ENCODE measurements around the gene ATOSB.

ATOSB gene

GRCh38 chr9:35089434-35089833 is 26.2 kb downstream of the ATOSB start:
- peaks cover 69% of the 10 kb centered on the region for H3K36me3 ChIP-seq (ENCODE audit: insufficient read depth, low read length)
- no peak for DNase-seq
- H3K4me1 ChIP-seq (ENCODE audit: insufficient read depth, low read length): peaks cover 2% of the 10 kb centered on the region; the same call in 1 of the 2 replicates
- H2AFZ ChIP-seq (ENCODE audit: low read depth, low read length): no peak overlapping the region
- H3K4me2 ChIP-seq (ENCODE audit: insufficient read depth, low read length): no peak overlapping the region
- H3K9ac ChIP-seq (ENCODE audit: low read depth, low read length): no peak overlapping the region
- peaks cover 3% of the 10 kb centered on the region; the same call in 1 of the 2 replicates for H3K79me2 ChIP-seq (ENCODE audit: insufficient read depth, low read length)
- no peaks in the 10 kb centered on the region for H3K27me3 ChIP-seq (ENCODE audit: insufficient read depth, low read length, poor library complexity)
- no peak overlapping the region for H3K27ac ChIP-seq (ENCODE audit: low read length)
- H3K9me3 ChIP-seq (ENCODE audit: insufficient read depth, low read length, severe bottlenecking): no peaks in the 10 kb centered on the region
- no peaks in the 10 kb centered on the region for H4K20me1 ChIP-seq (ENCODE audit: insufficient read depth, low read length)
- no peak overlapping the region for H3K4me3 ChIP-seq (ENCODE audit: low read depth in 1 of 2, low read length in 2 of 2)
- TF ChIP-seq CTCF (IDR thresholded peaks at IDR 0.05; ENCODE audit: borderline replicate concordance, extremely low read depth, low read length, poor library complexity, severe bottlenecking) (no peak), EZH2 (IDR thresholded peaks at IDR 0.05; ENCODE audit: borderline replicate concordance, low read depth, low read length, severe bottlenecking) (no peak)
- ATAC-seq (ENCODE audit: insufficient read depth, low read depth): no peak

GRCh38 chr9:35085078-35085477 is 30.6 kb downstream of the ATOSB start:
- H3K9me3 ChIP-seq (ENCODE audit: insufficient read depth, low read length, severe bottlenecking): no peaks in the 10 kb centered on the region
- no peak overlapping the region for H3K27ac ChIP-seq (ENCODE audit: low read length)
- H4K20me1 ChIP-seq (ENCODE audit: insufficient read depth, low read length): no peaks in the 10 kb centered on the region
- no peaks in the 10 kb centered on the region for H3K27me3 ChIP-seq (ENCODE audit: insufficient read depth, low read length, poor library complexity)
- H2AFZ ChIP-seq (ENCODE audit: low read depth, low read length): no peak overlapping the region
- TF ChIP-seq EZH2 (IDR thresholded peaks at IDR 0.05; ENCODE audit: borderline replicate concordance, low read depth, low read length, severe bottlenecking) (no peak), CTCF (IDR thresholded peaks at IDR 0.05; ENCODE audit: borderline replicate concordance, extremely low read depth, low read length, poor library complexity, severe bottlenecking) (no peak)
- H3K4me3 ChIP-seq (ENCODE audit: low read depth in 1 of 2, low read length in 2 of 2): no peak overlapping the region
- ATAC-seq (ENCODE audit: insufficient read depth, low read depth): no peak
- DNase-seq: no peak
- no peak overlapping the region for H3K4me2 ChIP-seq (ENCODE audit: insufficient read depth, low read length)
- H3K4me1 ChIP-seq (ENCODE audit: insufficient read depth, low read length): peaks cover 10% of the 10 kb centered on the region; the same call in 1 of the 2 replicates
- H3K9ac ChIP-seq (ENCODE audit: low read depth, low read length): no peak overlapping the region
- H3K36me3 ChIP-seq (ENCODE audit: insufficient read depth, low read length): peaks cover 25% of the 10 kb centered on the region
- no peaks in the 10 kb centered on the region for H3K79me2 ChIP-seq (ENCODE audit: insufficient read depth, low read length)

GRCh38 chr9:35079426-35080341 is 36.0 kb downstream of the ATOSB start, which contains the start of gene FANCG:
Gene FANCG (minus strand): TSS chr9:35079942. CDS start chr9:35079524, 418 bp downstream.
- H3K27me3 ChIP-seq (ENCODE audit: insufficient read depth, low read length, poor library complexity): no peaks in the 10 kb centered on the region
- H3K4me1 ChIP-seq (ENCODE audit: insufficient read depth, low read length): peaks cover 50% of the 10 kb centered on the region
- peak within 1 kb of the TSS; percentile 91 for H3K4me2 ChIP-seq (ENCODE audit: insufficient read depth, low read length)
- H3K4me3 ChIP-seq (ENCODE audit: low read depth in 1 of 2, low read length in 2 of 2): peak within 1 kb of the TSS; percentile 51 to 73
- peak within 1 kb of the TSS; percentile 95 for H3K27ac ChIP-seq (ENCODE audit: low read length)
- peak within 1 kb of the TSS; percentile 72 for H2AFZ ChIP-seq (ENCODE audit: low read depth, low read length)
- H3K36me3 ChIP-seq (ENCODE audit: insufficient read depth, low read length): peaks cover 37% of the 10 kb centered on the region
- DNase-seq: peak; percentile 89
- ATAC-seq (ENCODE audit: insufficient read depth, low read depth): peak; percentile 89
- peak within 1 kb of the TSS; percentile 76 for H3K9ac ChIP-seq (ENCODE audit: low read depth, low read length)
- peaks cover 39% of the 10 kb centered on the region for H3K79me2 ChIP-seq (ENCODE audit: insufficient read depth, low read length)
- TF ChIP-seq CTCF (IDR thresholded peaks at IDR 0.05; ENCODE audit: borderline replicate concordance, extremely low read depth, low read length, poor library complexity, severe bottlenecking) (no peak), EZH2 (IDR thresholded peaks at IDR 0.05; ENCODE audit: borderline replicate concordance, low read depth, low read length, severe bottlenecking) (no peak)
- peaks cover 19% of the 10 kb centered on the region for H4K20me1 ChIP-seq (ENCODE audit: insufficient read depth, low read length)
- no peaks in the 10 kb centered on the region for H3K9me3 ChIP-seq (ENCODE audit: insufficient read depth, low read length, severe bottlenecking)
